ENCODE results near the gene ARID5B. TPM values are rescaled to one million over a fixed set of nuclear protein-coding genes. Genes with fewer than 3 reads are reported as not detected.

The ARID5B gene
- polyA plus RNA-seq, 1 donor from 2014 or later = 2.1 TPM

GRCh38 chr10:61904733-61905725, 3.5 kb downstream of the ARID5B start:
- H3K4me3 ChIP-seq (ENCODE audit: low read length) = peak overlapping the region; percentile 83
- H3K27me3 ChIP-seq (ENCODE audit: insufficient read depth, low read depth, low read length) = peaks cover under 1% of the 10 kb centered on the region
- H3K79me2 ChIP-seq (replicated peaks; ENCODE audit: insufficient read depth, low read length) = no peaks in the 10 kb centered on the region
- H3K9me3 ChIP-seq (ENCODE audit: low read length) = no peaks in the 10 kb centered on the region
- H4K20me1 ChIP-seq (ENCODE audit: insufficient read depth) = no peaks in the 10 kb centered on the region
- TF ChIP-seq MXI1 (conservative IDR thresholded peaks at IDR 0.05; ENCODE audit: poor library complexity, severe bottlenecking) (no peak), POLR2AphosphoS5 (IDR thresholded peaks at IDR 0.05) (no peak), SMC3 (conservative IDR thresholded peaks at IDR 0.05; ENCODE audit: poor library complexity) (no peak), EP300 (conservative IDR thresholded peaks at IDR 0.05; ENCODE audit: poor library complexity, severe bottlenecking) (no peak)
- TF ChIP-seq, protein P1, sequence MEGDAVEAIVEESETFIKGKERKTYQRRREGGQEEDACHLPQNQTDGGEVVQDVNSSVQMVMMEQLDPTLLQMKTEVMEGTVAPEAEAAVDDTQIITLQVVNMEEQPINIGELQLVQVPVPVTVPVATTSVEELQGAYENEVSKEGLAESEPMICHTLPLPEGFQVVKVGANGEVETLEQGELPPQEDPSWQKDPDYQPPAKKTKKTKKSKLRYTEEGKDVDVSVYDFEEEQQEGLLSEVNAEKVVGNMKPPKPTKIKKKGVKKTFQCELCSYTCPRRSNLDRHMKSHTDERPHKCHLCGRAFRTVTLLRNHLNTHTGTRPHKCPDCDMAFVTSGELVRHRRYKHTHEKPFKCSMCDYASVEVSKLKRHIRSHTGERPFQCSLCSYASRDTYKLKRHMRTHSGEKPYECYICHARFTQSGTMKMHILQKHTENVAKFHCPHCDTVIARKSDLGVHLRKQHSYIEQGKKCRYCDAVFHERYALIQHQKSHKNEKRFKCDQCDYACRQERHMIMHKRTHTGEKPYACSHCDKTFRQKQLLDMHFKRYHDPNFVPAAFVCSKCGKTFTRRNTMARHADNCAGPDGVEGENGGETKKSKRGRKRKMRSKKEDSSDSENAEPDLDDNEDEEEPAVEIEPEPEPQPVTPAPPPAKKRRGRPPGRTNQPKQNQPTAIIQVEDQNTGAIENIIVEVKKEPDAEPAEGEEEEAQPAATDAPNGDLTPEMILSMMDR (IDR thresholded peaks at IDR 0.05; ENCODE audit: poor library complexity, severe bottlenecking) = no peak
- H3K9ac ChIP-seq (ENCODE audit: low read length) = no peak overlapping the region
- H3K36me3 ChIP-seq (ENCODE audit: insufficient read depth, low read length) = no peaks in the 10 kb centered on the region
- no peak overlapping the region for H3K27ac ChIP-seq (ENCODE audit: low read length)
- no peaks in the 10 kb centered on the region for H3K9me2 ChIP-seq (ENCODE audit: insufficient read depth, low read length)
- H3K4me2 ChIP-seq (ENCODE audit: low read length) = no peak overlapping the region
- no peak overlapping the region for H2AFZ ChIP-seq (ENCODE audit: low read depth, low read length)
- peaks cover 3% of the 10 kb centered on the region for H3F3A ChIP-seq (ENCODE audit: insufficient read depth, low read length, poor library complexity, severe bottlenecking)

GRCh38 chr10:61905837-61906561, 4.5 kb downstream of the ARID5B start:
- Histone ChIP-seq H3F3A (ENCODE audit: insufficient read depth, low read length, poor library complexity, severe bottlenecking) (peaks cover 3% of the 10 kb centered on the region), H3K9ac (ENCODE audit: low read length) (no peak overlapping the region), H3K27me3 (ENCODE audit: insufficient read depth, low read depth, low read length) (no peaks in the 10 kb centered on the region), H3K36me3 (ENCODE audit: insufficient read depth, low read length) (no peaks in the 10 kb centered on the region), H3K79me2 (replicated peaks; ENCODE audit: insufficient read depth, low read length) (no peaks in the 10 kb centered on the region), H3K9me3 (ENCODE audit: low read length) (no peaks in the 10 kb centered on the region), H3K4me3 (ENCODE audit: low read length) (no peak overlapping the region), H3K9me2 (ENCODE audit: insufficient read depth, low read length) (no peaks in the 10 kb centered on the region), H3K27ac (ENCODE audit: low read length) (no peak overlapping the region), H3K4me2 (ENCODE audit: low read length) (no peak overlapping the region), H4K20me1 (ENCODE audit: insufficient read depth) (no peaks in the 10 kb centered on the region), H2AFZ (ENCODE audit: low read depth, low read length) (no peak overlapping the region)
- no peak for TF ChIP-seq RAD21 (conservative IDR thresholded peaks at IDR 0.05)
- TF ChIP-seq, protein P2, sequence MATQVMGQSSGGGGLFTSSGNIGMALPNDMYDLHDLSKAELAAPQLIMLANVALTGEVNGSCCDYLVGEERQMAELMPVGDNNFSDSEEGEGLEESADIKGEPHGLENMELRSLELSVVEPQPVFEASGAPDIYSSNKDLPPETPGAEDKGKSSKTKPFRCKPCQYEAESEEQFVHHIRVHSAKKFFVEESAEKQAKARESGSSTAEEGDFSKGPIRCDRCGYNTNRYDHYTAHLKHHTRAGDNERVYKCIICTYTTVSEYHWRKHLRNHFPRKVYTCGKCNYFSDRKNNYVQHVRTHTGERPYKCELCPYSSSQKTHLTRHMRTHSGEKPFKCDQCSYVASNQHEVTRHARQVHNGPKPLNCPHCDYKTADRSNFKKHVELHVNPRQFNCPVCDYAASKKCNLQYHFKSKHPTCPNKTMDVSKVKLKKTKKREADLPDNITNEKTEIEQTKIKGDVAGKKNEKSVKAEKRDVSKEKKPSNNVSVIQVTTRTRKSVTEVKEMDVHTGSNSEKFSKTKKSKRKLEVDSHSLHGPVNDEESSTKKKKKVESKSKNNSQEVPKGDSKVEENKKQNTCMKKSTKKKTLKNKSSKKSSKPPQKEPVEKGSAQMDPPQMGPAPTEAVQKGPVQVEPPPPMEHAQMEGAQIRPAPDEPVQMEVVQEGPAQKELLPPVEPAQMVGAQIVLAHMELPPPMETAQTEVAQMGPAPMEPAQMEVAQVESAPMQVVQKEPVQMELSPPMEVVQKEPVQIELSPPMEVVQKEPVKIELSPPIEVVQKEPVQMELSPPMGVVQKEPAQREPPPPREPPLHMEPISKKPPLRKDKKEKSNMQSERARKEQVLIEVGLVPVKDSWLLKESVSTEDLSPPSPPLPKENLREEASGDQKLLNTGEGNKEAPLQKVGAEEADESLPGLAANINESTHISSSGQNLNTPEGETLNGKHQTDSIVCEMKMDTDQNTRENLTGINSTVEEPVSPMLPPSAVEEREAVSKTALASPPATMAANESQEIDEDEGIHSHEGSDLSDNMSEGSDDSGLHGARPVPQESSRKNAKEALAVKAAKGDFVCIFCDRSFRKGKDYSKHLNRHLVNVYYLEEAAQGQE (IDR thresholded peaks at IDR 0.05; ENCODE audit: borderline replicate concordance) = no peak
- TF ChIP-seq POLR2AphosphoS5 (IDR thresholded peaks at IDR 0.05) = no peak
- TF ChIP-seq TAF1 (IDR thresholded peaks at IDR 0.05; ENCODE audit: low read depth) = no peak
- TF ChIP-seq MXI1 (conservative IDR thresholded peaks at IDR 0.05; ENCODE audit: poor library complexity, severe bottlenecking) = no peak

All from neural cell (in vitro differentiated cells).